ENCODE data around the gene UNK. TPM values are rescaled to one million over a fixed set of nuclear protein-coding genes. Genes with fewer than 3 reads are reported as not detected.
"Not testable (repeated sequence)": the region's sequence is repeated elsewhere in the genome, so short reads cannot be mapped to it uniquely, and the experiment has no call there.

Gene UNK
- total and polyA plus RNA-seq, 11 donors = 11.3 to 27.5 (median 16.3) TPM

DNA sequence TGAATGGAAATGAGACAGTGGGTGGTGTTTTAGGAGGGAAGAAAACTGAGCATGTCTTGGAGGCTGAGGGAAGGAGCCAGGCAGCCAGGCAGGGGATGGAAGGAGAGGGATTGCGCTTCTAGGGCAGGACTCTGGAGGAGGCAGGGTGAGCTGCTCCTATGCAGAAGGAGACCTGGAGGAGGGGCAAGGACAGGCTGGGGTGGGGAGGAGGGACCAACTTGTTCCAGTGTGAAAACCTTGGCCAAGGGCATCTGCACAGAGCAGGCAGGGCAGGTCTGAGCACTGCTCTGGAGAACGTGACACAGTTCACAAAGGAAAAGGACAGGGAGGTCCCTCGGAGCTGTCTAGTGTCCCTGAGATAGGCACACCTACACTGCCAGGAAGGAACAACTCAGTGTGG lies 25.1 kb upstream of the UNK start:
- 61 to 78% (median 69%) methylated on average over 3 of the region's 3 CpGs for WGBS, 4 donors
- peaks cover 0 to 24% (median 12%) of the 10 kb centered on the region in 12 donors for H3K4me1 ChIP-seq
- no peaks in the 10 kb centered on the region for H3K27me3 ChIP-seq
- intact Hi-C loops (cut with DNase I) = loop anchor here in 2 of 10 donors (10.0 kb wide), 1 partner anchor 335 kb away; no protein-coding TSS in a partner anchor
- H3K36me3 ChIP-seq = peaks cover 0 to 26% (median 15%) of the 10 kb centered on the region in 9 donors
- DNase-seq = peak in 1 of 5 donors; percentile 49
- peak overlapping the region in 3 of 12 donors; percentile 15 to 73 (median 39) for H3K27ac ChIP-seq
- TF ChIP-seq POLR2A (IDR thresholded peaks at IDR 0.05) (no peak), CTCF (IDR thresholded peaks at IDR 0.05) (no peak)
- H3K9me3 ChIP-seq = no peaks in the 10 kb centered on the region
- no peak overlapping the region for H3K4me3 ChIP-seq
- peak; percentile 24 to 52 (median 38) for ATAC-seq

DNA sequence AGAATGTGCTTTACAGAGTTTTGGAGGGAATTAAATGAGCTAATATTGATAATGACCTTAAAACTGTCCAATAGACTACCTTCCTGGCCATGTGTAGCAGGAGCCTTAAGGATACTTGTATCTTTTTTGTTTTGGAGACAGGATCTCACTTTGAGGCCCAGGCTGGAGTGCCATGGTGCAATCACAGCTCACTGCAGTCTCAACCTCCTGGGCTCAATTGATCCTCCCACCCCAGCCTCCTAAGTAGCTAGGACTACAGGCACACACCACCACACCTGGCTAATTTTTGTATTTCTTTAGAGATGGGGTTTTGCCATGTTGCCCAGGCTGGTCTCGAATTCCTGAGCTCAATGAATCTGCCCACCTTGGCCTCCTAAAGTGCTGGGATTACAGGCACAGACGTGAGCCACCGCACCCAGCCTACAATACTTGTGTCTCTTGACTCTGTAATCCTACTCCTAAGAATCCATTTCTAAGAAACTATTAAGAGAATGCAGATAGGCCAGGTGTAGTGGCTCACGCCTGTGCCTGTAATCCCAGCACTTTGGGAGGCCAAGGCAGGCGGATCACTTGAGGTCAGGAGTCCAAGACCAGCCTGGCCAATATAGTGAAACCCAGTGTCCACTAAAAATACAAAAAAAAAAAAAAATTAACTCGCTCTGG lies 24.5 kb upstream of the UNK start:
- H3K4me3 ChIP-seq, ATAC-seq, H3K27me3 ChIP-seq, H3K9me3 ChIP-seq: not testable (repeated sequence)
- peak overlapping the region in 3 of 12 donors; percentile 15 to 73 (median 39) for H3K27ac ChIP-seq
- peaks cover 0 to 27% (median 13%) of the 10 kb centered on the region in 12 donors for H3K4me1 ChIP-seq
- DNase-seq = peak in 1 of 5 donors; percentile 8
- WGBS, 4 donors = 96 to 99% (median 99%) methylated on average over 6 of the region's 6 CpGs
- intact Hi-C loops (cut with DNase I) = loop anchor here in 4 of 10 donors (10.0 kb wide), 3 partner anchors 65 to 335 kb away; partner anchors contain the start of gene TRIM65 (in 1 of the 4)
- peaks cover 0 to 26% (median 15%) of the 10 kb centered on the region in 9 donors for H3K36me3 ChIP-seq

DNA sequence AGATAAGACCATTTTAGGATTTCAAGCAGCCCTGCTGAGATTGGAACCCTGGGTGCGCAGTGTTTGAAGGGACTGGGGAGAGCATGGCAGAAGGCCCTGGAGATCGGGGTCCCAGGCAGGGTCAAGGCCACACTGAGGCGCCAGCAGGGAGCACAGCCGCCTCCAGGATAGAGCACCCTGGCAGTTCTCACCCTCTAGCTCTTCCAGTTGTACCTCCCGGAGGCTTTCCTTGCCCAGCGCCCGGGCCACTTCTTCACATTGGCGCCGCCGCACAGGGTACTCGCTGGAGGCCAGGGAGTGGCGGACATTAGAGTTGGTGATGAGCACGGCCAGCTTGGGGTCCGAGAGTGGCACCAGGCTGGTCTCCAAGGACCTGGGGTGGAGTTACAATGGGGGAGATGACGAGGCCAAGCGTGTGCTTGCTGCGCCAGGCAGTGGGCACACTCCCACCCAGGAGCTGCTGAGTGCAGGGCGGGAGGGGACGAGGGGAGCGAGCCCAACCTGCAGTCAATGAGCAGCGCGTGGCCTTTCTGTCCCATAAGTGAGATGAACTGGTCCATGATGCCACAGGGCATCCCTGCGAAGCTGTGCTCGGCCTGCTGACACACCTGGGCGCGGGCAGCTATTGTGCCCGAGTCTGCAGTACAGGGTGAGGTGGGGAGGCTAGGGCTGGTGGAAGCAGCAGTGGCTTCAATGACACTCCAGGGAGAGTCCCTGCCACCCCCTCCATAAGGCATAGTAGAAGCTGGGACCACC lies 21.9 kb upstream of the UNK start:
- Histone ChIP-seq H3K4me1 (peaks cover 0 to 32% (median 14%) of the 10 kb centered on the region in 12 donors), H3K27me3 (no peaks in the 10 kb centered on the region), H3K27ac (no peak overlapping the region), H3K9me3 (no peaks in the 10 kb centered on the region), H3K4me3 (no peak overlapping the region), H3K36me3 (peaks cover 0 to 17% (median 10%) of the 10 kb centered on the region in 9 donors)
- WGBS, 4 donors = 94 to 97% (median 96%) methylated on average over 20 to 27 of the region's 27 CpGs
- ATAC-seq (no peak), DNase-seq (peak in 1 of 5 donors; percentile 55)
- intact Hi-C loops (cut with DNase I) = loop anchor here in 2 of 10 donors (10.0 kb wide), 2 partner anchors 62 to 132 kb away; partner anchors contain the start of gene TRIM65 (in 1 of the 2)
- TF ChIP-seq POLR2A (IDR thresholded peaks at IDR 0.05) = no peak

DNA sequence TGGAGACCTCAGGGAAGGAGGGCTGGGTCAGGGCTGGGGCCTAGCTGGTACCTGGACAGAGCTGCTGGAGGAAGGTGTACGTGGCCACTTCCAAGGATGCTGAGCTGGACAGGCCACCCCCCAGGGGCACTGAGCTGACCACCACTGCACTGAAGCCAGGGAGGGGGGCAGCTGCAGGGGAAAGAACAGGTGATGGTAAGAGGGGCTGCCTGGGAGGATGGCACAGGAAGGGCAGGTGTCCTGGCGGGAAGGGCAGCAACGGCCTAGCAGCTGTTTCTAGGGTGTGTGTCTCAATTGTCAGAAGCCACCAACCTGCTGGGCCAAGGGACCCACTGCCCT lies 21.4 kb upstream of the UNK start:
- no peak overlapping the region for H3K27ac ChIP-seq
- peaks cover 0 to 13% (median 9%) of the 10 kb centered on the region in 9 donors for H3K36me3 ChIP-seq
- peaks cover 0 to 32% (median 14%) of the 10 kb centered on the region in 12 donors for H3K4me1 ChIP-seq
- ATAC-seq (no peak), DNase-seq (peak in 1 of 5 donors; percentile 46)
- H3K4me3 ChIP-seq = no peak overlapping the region
- 92 to 97% (median 94%) methylated on average over 3 of the region's 3 CpGs for WGBS, 4 donors
- no peaks in the 10 kb centered on the region for H3K27me3 ChIP-seq
- TF ChIP-seq POLR2A (IDR thresholded peaks at IDR 0.05) (no peak), CTCF (IDR thresholded peaks at IDR 0.05) (no peak)
- intact Hi-C loops (cut with DNase I) = loop anchor here in 2 of 10 donors (10.0 kb wide), 2 partner anchors 62 to 132 kb away; partner anchors contain the start of gene TRIM65 (in 1 of the 2)
- H3K9me3 ChIP-seq = no peaks in the 10 kb centered on the region

Data from heart left ventricle (tissue), 16 donors.